Hippocampal formation (tissue), 2 donors: ENCODE measurements around the gene MCM5.
"Not testable (repeated sequence)": the region's sequence is repeated elsewhere in the genome, so short reads cannot be mapped to it uniquely, and the experiment has no call there.

Experiments
- DNase-seq, 2 donors: peaks; one replicate each; lab custom pipeline; 2025; lab: John Stamatoyannopoulos, UW

MCM5 gene

DNA sequence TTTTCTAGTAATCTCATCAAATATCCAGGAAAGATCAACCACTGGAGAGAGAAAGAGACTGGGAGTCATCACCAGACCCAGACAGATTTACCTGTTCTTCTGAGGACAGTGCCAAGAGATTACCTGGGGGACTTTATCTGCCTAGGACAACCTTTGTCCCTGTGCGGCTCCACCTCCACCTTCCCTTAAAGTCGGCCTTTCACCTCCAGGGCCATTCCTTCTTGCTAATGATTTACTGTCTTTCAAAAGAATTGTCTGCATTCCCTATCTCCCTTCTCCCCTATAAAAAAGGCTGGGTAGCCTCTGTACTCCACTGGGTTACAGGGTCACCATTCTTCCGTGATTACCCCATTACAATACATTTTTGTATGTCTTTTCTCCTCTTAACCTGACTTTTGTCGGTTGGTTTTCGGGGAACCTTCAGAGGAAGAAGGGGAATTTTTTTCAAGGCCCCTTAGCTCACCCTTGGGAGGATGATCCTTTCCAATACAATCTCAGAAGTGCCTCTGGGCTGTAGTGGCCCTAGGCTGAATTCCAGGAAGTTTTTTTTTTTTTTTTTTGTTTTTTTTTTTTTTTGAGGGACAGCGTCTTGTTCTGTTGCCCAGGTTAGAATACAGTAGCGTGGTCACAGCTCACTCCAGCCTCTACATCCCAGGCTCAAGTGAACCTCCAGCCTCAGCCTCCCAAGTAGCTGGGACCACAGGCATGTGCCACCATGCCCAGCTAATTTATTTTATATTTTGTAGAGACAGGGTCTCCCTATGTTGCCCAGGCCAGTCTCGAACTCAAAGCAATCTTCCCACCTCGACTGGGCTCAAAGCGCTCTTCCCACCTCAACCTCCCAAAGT lies 20.6 kb upstream of the MCM5 start:
- DNase-seq: no peak

GRCh38 chr22:35380013-35380412 lies 19.9 kb upstream of the MCM5 start:
- no peak for DNase-seq

DNA sequence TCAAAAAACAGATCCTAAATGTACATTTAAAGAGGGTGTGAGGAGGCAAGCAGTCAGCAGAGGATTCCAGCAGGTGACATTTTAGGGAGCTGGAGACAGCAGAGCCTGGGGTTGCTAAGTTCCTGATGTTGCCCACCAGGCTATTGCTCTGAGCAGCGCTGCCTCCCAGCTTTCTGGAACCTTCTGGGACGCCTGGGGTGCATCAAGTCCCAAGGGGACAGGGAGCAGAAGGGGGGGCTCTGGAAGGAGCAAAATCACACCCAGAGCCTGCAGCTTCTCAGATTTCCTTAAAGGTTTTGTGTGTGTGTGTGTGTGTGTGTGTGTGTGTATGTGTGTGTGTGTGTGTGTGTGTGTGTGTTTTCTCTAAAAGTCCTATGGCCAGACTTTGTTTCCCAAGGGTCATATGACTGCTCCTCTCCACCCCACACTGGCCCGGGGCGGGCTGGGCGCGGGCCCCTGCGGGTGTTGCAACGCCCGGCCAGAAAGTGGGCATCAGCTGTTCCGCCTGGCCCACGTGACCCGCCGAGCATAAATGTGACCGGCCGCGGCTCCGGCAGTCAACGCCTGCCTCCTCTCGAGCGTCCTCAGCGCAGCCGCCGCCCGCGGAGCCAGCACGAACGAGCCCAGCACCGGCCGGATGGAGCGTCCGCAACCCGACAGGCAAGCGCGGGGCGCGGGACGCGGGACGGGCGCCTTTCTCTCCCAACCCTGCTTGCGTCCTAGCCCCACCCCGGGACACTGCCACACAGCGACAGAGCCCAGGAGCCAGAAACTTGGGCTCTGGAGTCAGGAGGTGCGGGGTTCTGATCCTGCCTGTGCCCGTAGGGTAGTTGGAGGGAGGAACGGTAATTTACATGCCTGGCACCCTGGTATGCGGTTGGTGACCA lies 19.2 kb upstream of the MCM5 start, which contains the start of gene HMOX1:
Gene HMOX1 (plus strand): TSS at position 560 of the 887 bp plus-strand sequence. CDS start 78 bp downstream, at position 638.
- peak; percentile 78 to 85 for DNase-seq

DNA sequence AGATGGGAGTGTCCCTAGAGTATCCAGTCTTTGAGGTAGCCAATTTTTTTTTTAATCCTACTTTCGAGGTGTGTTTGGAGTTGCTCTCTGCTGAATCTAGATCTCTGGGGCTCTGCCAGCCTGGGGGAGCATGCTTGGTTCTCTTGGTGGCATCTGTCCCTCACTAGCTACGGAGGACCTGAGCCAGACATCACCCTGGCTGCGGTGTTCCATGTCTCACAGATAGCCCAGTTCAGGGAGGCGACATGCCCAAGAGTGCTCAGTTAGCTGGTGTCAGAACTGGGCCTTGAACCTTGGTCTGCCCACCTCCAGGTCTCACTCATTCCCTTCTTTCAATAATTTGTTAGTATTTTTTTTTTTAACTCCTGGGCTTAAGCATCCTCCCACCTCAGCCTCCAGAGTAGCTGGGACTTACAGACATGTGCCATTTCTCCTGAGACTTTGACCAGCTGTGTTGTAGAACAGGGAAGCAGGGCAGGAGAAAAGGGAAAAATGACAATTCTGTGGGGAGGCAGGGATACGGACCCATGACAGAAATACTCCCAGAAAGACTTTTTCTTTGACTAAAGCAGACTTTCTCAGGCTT lies 18.4 kb upstream of the MCM5 start:
- no peak for DNase-seq

- no peak for DNase-seq
These were observed 16.3 kb upstream of the MCM5 start for GRCh38 chr22:35383679-35384071.

- DNase-seq: no peak
These were observed 15.4 kb upstream of the MCM5 start for GRCh38 chr22:35384527-35384926.

- no peak for DNase-seq
These were observed 14.9 kb upstream of the MCM5 start for GRCh38 chr22:35384975-35385588.

DNA sequence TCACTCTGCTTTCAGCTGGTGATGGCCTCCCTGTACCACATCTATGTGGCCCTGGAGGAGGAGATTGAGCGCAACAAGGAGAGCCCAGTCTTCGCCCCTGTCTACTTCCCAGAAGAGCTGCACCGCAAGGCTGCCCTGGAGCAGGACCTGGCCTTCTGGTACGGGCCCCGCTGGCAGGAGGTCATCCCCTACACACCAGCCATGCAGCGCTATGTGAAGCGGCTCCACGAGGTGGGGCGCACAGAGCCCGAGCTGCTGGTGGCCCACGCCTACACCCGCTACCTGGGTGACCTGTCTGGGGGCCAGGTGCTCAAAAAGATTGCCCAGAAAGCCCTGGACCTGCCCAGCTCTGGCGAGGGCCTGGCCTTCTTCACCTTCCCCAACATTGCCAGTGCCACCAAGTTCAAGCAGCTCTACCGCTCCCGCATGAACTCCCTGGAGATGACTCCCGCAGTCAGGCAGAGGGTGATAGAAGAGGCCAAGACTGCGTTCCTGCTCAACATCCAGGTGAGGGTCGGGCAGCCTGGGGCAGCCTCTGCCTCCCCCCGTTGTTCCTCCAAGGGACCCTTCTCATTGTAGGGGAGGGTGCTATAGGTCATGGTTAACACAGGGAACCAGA lies 13.2 kb upstream of the MCM5 start:
- DNase-seq: no peak

- DNase-seq: no peak
These were observed 9.0 kb upstream of the MCM5 start for GRCh38 chr22:35390933-35391332.

- no peak for DNase-seq
These were observed 7.6 kb upstream of the MCM5 start for GRCh38 chr22:35392357-35392756.

DNA sequence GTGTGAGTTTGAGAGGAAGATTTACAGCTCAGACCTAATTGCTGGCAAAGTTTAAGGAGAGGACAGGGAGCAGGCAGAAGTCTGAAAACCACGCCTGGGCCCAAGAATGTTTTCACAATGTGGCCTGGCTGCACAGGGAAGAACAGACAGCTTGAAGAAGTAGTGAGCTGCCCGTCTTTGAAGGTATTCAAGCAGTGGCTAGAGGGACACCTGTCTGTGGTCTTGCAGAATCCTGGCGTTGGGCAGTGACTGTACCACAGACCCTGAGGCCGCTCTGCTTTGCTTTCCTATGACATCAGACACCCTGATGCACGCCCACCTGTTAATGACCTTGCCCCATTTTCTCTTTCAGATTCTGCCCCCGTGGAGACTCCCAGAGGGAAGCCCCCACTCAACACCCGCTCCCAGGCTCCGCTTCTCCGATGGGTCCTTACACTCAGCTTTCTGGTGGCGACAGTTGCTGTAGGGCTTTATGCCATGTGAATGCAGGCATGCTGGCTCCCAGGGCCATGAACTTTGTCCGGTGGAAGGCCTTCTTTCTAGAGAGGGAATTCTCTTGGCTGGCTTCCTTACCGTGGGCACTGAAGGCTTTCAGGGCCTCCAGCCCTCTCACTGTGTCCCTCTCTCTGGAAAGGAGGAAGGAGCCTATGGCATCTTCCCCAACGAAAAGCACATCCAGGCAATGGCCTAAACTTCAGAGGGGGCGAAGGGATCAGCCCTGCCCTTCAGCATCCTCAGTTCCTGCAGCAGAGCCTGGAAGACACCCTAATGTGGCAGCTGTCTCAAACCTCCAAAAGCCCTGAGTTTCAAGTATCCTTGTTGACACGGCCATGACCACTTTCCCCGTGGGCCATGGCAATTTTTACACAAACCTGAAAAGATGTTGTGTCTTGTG lies 6.6 kb upstream of the MCM5 start:
- DNase-seq: no peak

GRCh38 chr22:35394011-35394312 lies 6.0 kb upstream of the MCM5 start:
- no peak for DNase-seq

- DNase-seq: no peak
These were observed 5.0 kb upstream of the MCM5 start for GRCh38 chr22:35394810-35395563.

- not testable (repeated sequence) for DNase-seq
These were observed 3.3 kb upstream of the MCM5 start for GRCh38 chr22:35396622-35397021.

DNA sequence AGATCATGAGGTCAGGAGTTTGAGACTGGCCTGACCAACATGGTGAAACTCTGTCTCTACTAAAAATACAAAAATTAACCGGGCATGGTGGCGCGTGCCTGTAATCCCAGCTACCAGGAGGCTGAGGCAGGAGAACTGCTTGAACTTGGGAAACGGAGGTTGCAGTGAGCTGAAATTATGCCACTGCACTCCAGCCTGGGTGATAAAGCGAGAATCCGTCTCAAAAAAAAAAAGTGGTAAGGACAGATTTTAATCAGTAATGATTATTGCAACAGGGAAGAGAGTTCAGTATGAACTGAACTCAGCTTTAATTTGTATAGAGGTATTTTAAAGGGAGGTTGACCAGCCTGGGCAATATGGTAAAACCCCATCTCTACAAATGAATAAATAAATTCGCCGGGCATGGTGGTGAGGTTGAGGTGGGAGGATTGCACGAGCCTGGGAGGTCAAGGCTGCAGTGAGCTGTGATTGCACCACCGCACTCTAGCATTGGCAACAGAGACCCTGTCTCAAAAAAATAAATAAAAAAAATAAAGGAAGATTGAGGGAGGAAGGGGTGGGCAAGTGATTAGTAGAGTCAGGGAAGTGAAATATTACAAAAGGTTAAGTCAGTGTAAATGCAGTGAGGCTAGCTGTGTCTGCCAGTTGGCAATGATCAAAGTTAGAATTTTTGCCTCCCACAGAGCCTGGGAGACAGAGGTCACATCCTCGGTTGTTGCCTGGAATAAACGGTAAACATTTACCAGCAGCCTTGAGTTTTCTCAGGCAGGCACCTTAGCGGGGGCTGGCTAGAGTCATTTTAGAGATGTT lies 2.6 kb upstream of the MCM5 start:
- no peak for DNase-seq

DNA sequence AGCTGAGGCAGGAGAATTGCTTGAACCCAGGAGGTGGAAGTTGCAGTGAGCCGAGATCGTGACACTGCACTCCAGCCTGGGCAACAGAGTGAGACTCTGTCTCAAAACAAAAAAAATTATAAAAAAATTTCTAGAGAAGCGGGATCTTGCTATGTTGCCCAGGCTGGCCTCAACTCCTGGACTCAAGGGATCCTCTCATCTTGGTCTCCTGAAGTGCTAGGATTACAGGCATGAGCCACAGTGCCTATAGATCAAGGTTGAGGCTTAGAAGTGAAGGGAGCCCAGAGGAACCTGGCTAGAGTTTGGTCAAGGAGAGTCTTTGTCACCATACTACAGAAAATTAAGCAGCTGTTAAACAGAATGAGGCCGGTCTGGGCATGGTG lies 1.4 kb upstream of the MCM5 start:
- DNase-seq: no peak

GRCh38 chr22:35399114-35399677 lies 744 bp upstream of the MCM5 start:
- no peak for DNase-seq

- no peak for DNase-seq
These were observed 506 bp downstream of the MCM5 start for GRCh38 chr22:35400501-35400790.

- DNase-seq: no peak
These were observed 1.9 kb downstream of the MCM5 start for GRCh38 chr22:35401863-35402262.
